Cardiac fibroblast (primary cell): ENCODE measurements around the gene ROBO1.

Experiments used
- DNase-seq, 2 donors: peaks; one replicate each; pipeline versions ENCODE4 v3.0.0 to v3.0.0-alpha.2; 2010; ENCODE audit warnings: low read depth in 2 of 2
- H3K4me3 ChIP-seq, 2 donors: replicated peaks in 1 of 2; 1 replicate in 1 of 2; 2 replicates in 1 of 2; pipeline ENCODE4 v1.5.1; 2011; ENCODE audit warnings: low read depth in 2 of 2, low read length in 2 of 2, mild to moderate bottlenecking in 2 of 2, moderate library complexity in 1 of 2
- TF ChIP-seq, protein P1 (sequence below): IDR thresholded peaks from one replicate; pipeline ENCODE4 v1.5.1; 2011; ENCODE audit warnings: low read depth, mild to moderate bottlenecking, low read length, inconsistent platforms

The ROBO1 gene

DNA sequence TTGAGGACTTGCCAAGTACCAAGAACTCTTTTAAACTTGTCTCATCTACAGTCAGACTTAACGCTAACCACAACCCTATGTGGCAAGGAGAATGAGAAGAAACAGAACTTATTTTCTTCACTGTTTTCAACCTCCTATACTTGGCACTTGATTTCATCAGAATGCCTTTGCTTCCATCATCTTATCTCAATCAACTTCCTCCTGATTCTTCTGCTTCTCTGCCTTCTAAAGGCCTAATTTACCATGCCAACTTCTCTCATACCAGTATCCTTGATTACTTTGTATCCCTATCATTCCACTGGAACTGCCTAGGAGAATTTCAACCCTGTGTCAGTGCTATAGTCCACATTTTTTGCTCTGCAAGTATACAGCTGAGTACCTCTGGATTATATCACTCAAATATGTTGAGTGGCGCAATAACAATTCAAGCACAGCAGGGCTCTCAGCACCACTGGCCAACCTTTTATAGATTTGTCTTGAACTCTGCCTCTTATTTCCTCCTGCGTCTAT, 413.6 kb downstream of the ROBO1 start:
- DNase-seq, result peak in 1 of 2 donors; percentile 73
- TF ChIP-seq, protein P1, sequence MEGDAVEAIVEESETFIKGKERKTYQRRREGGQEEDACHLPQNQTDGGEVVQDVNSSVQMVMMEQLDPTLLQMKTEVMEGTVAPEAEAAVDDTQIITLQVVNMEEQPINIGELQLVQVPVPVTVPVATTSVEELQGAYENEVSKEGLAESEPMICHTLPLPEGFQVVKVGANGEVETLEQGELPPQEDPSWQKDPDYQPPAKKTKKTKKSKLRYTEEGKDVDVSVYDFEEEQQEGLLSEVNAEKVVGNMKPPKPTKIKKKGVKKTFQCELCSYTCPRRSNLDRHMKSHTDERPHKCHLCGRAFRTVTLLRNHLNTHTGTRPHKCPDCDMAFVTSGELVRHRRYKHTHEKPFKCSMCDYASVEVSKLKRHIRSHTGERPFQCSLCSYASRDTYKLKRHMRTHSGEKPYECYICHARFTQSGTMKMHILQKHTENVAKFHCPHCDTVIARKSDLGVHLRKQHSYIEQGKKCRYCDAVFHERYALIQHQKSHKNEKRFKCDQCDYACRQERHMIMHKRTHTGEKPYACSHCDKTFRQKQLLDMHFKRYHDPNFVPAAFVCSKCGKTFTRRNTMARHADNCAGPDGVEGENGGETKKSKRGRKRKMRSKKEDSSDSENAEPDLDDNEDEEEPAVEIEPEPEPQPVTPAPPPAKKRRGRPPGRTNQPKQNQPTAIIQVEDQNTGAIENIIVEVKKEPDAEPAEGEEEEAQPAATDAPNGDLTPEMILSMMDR, result no peak

DNA sequence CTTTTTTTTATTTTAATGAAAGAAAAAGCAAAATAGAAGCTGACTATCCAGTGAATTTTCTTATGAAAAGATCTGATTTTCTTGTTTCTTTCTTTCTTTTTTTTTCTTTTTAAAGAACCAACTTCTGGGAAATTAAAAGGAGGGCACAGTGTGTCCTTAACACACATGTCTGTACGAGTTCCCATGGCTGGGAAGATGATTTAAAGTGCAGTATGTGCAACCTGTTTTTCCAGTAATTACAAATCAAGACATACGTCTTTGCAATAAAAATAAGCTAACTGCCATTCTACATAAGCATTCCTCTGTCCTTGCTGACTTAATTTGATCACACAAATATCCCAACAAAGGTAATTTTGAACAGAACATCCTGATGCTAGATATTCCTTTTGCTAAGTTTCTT, 416.1 kb downstream of the ROBO1 start:
- H3K4me3 ChIP-seq, result no peak overlapping the region

More for the DNA sequence above, 413.6 kb downstream of the ROBO1 start:
- no peak overlapping the region for H3K4me3 ChIP-seq

DNA sequence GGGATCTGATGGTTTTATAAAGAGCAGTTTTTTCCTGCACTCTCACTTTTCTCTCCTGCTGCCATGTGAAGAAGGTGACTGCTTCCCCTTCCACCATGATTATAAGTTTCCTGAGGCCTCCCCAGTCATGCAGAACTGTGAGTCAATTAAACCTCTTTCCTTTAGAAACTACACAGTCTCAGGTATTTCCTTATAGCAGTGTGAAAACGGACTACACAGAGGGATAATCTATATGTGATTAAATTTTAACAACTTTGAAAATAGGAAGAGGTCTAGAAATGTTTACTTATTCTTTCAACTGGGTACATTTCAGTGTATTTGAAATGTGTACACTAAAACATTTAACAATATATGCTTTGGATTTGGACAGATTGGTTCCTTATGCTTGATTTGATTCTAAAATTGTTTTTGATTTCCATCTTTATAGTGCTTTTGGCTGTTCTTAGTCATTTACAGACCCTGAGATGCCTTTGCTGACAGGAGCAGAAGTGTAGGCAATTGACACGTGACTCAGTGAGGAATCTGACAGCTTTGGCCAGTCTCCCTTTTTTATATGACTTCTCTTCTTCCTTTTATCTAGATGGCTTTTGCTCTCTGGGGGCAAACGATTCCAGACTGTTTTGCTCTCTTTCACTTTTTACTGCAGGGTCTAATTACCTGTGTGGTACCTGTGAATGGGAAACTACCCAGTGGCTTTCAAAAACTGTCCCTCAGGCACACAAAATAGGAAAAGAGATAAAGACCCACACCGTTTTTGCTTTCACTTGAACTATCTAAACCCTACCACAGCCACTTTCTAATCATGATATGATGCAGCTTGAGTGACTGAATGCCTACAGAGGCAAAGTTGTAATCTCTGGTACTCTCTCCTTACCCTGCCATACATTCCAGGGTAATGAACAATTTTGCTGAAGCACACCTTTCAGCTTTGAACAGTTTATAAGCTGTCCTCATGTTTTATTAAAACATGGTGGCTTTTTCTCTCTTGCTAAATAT, 422.6 kb downstream of the ROBO1 start:
- no peak overlapping the region for H3K4me3 ChIP-seq
- DNase-seq, result no peak
- TF ChIP-seq, protein P1, result no peak

More for the DNA sequence above, 416.1 kb downstream of the ROBO1 start:
- DNase-seq, result no peak
- TF ChIP-seq, protein P1, result no peak

DNA sequence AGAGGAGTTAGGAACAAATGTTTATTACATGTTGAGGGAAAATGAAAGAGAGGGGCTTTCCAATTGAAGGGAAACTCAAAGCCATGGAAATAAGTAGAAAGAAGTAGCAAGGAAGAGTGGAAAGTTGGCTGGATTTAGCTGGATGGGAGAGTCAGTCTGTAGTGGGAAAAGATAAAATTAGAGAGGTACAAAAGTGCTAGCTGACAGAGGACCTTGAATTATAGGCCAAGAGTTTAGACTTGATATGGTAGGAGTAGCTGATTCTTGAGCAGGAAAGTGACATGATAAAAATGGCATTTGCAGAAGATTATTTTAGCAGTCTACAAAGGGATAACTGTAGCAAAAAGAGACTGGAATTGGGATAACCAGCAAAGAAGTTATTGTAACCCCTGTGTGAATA, 425.8 kb downstream of the ROBO1 start:
- DNase-seq, result no peak
- TF ChIP-seq, protein P1, result no peak

DNA sequence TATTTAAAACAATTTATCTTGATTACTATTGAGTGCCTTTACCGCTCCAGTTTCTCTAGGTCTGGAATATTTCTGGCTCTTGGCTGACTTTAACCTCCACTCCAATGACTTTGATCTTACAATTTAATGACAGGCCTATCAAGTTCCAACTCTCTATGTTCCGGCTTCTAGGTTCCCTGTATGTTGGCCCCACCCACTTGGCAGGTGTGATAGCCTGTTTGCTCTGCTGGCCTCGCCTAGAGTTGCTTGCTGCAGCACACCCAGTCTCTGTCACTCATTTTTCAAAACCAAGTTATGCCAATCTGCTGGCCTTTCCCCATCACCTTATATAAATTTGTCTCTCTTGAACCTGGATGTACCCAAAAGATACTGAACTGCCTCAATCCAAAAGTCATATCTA, 428.0 kb downstream of the ROBO1 start:
- DNase-seq, result no peak
- TF ChIP-seq, protein P1, result no peak
- H3K4me3 ChIP-seq, result no peak overlapping the region

More for the DNA sequence above, 425.8 kb downstream of the ROBO1 start:
- no peak overlapping the region for H3K4me3 ChIP-seq

DNA sequence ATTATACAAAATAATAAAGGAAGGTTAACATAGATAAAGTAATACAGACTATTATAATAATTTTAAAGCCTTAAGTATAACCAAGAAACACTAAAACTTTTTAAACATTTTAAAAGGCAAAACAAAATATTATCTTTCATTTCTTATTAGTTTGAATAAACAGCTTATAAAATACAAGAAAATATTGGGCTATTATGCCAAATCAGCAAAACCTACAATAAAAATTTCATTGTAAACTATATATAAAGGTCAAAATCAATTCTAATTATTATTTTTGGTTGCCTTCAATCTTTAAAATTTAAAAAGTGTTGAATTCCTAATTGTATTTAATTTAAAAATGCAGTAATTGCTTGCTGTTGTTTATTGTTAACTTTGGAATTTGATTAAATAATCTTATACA, 430.0 kb downstream of the ROBO1 start:
- H3K4me3 ChIP-seq, result no peak overlapping the region
- TF ChIP-seq, protein P1, result no peak
- DNase-seq, result no peak
